HG03457 (cell line): ENCODE measurements around the gene GTF2IRD1.
"Not testable (repeated sequence)": the region's sequence is repeated elsewhere in the genome, so short reads cannot be mapped to it uniquely, and the experiment has no call there.

Experiments used
- ATAC-seq: cut with Tn5 transposase; IDR thresholded peaks from one replicate; pipeline ENCODE4 v1.9.1; 2021; ENCODE audit warnings: moderate number of reproducible peaks; ENCODE audit not compliant: unreplicated experiment

Gene GTF2IRD1

GRCh38 chr7:74554178-74554577, 100.5 kb downstream of the GTF2IRD1 start:
- no peak for ATAC-seq

GRCh38 chr7:74560086-74560719, 106.5 kb downstream of the GTF2IRD1 start:
- ATAC-seq: no peak

GRCh38 chr7:74561898-74562613, 108.3 kb downstream of the GTF2IRD1 start:
- ATAC-seq: no peak

- not testable (repeated sequence) for ATAC-seq
These were observed 109.9 kb downstream of the GTF2IRD1 start for GRCh38 chr7:74563639-74564038.

GRCh38 chr7:74567318-74567668, 113.6 kb downstream of the GTF2IRD1 start:
- no peak for ATAC-seq

- no peak for ATAC-seq
These were observed 115.0 kb downstream of the GTF2IRD1 start for GRCh38 chr7:74568658-74569057.

- ATAC-seq: no peak
These were observed 115.9 kb downstream of the GTF2IRD1 start for GRCh38 chr7:74569501-74570075.

GRCh38 chr7:74570533-74571156, 116.9 kb downstream of the GTF2IRD1 start:
- no peak for ATAC-seq

GRCh38 chr7:74572301-74572979, 118.7 kb downstream of the GTF2IRD1 start:
- no peak for ATAC-seq

GRCh38 chr7:74573512-74573911, 119.8 kb downstream of the GTF2IRD1 start:
- no peak for ATAC-seq

GRCh38 chr7:74575083-74575784, 121.5 kb downstream of the GTF2IRD1 start:
- ATAC-seq: no peak

- no peak for ATAC-seq
These were observed 122.1 kb downstream of the GTF2IRD1 start for GRCh38 chr7:74575811-74576210.

GRCh38 chr7:74579800-74580685, 126.3 kb downstream of the GTF2IRD1 start:
- no peak for ATAC-seq

GRCh38 chr7:74581916-74582440, 128.3 kb downstream of the GTF2IRD1 start:
- ATAC-seq: no peak

- no peak for ATAC-seq
These were observed 128.8 kb downstream of the GTF2IRD1 start for GRCh38 chr7:74582447-74583039.

GRCh38 chr7:74583630-74584029, 129.9 kb downstream of the GTF2IRD1 start:
- ATAC-seq: no peak

- no peak for ATAC-seq
These were observed 130.7 kb downstream of the GTF2IRD1 start for GRCh38 chr7:74584160-74584954.

- no peak for ATAC-seq
These were observed 132.1 kb downstream of the GTF2IRD1 start for GRCh38 chr7:74585844-74586243.
